HCT116 (cell line): ENCODE results near the gene GOLGA6L4. TPM values are rescaled to one million over a fixed set of nuclear protein-coding genes. Genes with fewer than 3 reads are reported as not detected.
"Not testable (repeated sequence)": the region's sequence is repeated elsewhere in the genome, so short reads cannot be mapped to it uniquely, and the experiment has no call there.

ENCODE experiments used
- ATAC-seq: fragments of 200-7000 bp; cut with Tn5 transposase; 2 replicates; pipeline ENCODE4 v1.9.1; 2020; ENCODE audit warnings: mild to moderate bottlenecking, moderate library complexity
- Bru-seq: library from RNA; stranded (reverse); fragments of 400-500 nt; gene quantifications from one replicate; lab custom pipeline; 2021; lab: Mats Ljungman, UMichigan
- BruChase-seq, 2 experiments: library from RNA; stranded (reverse); fragments of 400-500 nt; gene quantifications; one replicate each; lab custom pipeline; 2021; lab: Mats Ljungman, UMichigan
- BruUV-seq: library from RNA; stranded (reverse); fragments of 400-500 nt; replicated peaks from 2 replicates; lab custom pipeline; 2021; lab: Mats Ljungman, UMichigan
- CTCF ChIA-PET: fragments of 300-600 bp; sonication (Branson Sonifier 250); formaldehyde crosslinking; loops from one replicate; lab custom pipeline; 2021; ENCODE audit warnings: antibody characterized with exemption; lab: Charles Lee
- POLR2A ChIA-PET: fragments of 300-600, 350-600 bp; sonication (Branson Sonifier 250); formaldehyde crosslinking; loops from one replicate; lab custom pipeline; 2021; ENCODE audit warnings: antibody characterized with exemption; lab: Charles Lee
- RAD21 ChIA-PET, 2 experiments: fragments of 300-600 bp; sonication (Branson Sonifier 250); formaldehyde crosslinking; loops; one replicate each; lab custom pipeline; 2023; ENCODE audit warnings: low total read pairs in 2 of 2; ENCODE audit not compliant: uncharacterized antibody in 2 of 2, unreplicated experiment in 2 of 2, low non-redundant PET in 1 of 2; lab: Charles Lee
- DNase-seq: peaks from one replicate; pipeline ENCODE4 v3.0.0-alpha.2; 2010; ENCODE audit warnings: low read depth, low spot score
- H2AFZ ChIP-seq: fragments of 200-600 bp; shearing (Covaris generic), sonication (generic); 2 replicates; pipeline ENCODE4 v1.6.1; 2017; ENCODE audit warnings: low read depth, mixed run types, mixed read lengths, antibody characterized with exemption, low read length; ENCODE audit not compliant: poor library complexity, severe bottlenecking
- H3K27ac ChIP-seq: 2 replicates; pipeline ENCODE4 v1.5.1; 2012; ENCODE audit warnings: low read depth, low read length
- H3K27me3 ChIP-seq: fragments of 200-600 bp; sonication (generic); 2 replicates; pipeline ENCODE4 v1.6.1; 2016; ENCODE audit warnings: mixed run types, low read length, mixed read lengths; ENCODE audit not compliant: insufficient read depth
- H3K36me3 ChIP-seq, 2 experiments: fragments of 200-500 bp in 1 of 2; fragments of 200-600 bp in 1 of 2; sonication (Bioruptor generic) in 1 of 2; sonication (generic) in 1 of 2; 2 replicates each; pipeline versions ENCODE4 v1.5.1 to v1.6.1; 2014 to 2016; ENCODE audit warnings: low read length in 2 of 2, inconsistent platforms in 1 of 2, mixed read lengths in 1 of 2, mixed run types in 1 of 2; ENCODE audit not compliant: insufficient read depth in 2 of 2, control insufficient read depth in 1 of 2
- H3K4me1 ChIP-seq, 2 experiments: fragments of 200-600 bp in 1 of 2; sonication (generic) in 1 of 2; 2 replicates each; pipeline versions ENCODE4 v1.5.1 to v1.6.1; 2012 to 2017; ENCODE audit warnings: low read length in 2 of 2, inconsistent platforms in 1 of 2, mild to moderate bottlenecking in 1 of 2, mixed read lengths in 1 of 2, mixed run types in 1 of 2, moderate library complexity in 1 of 2; ENCODE audit not compliant: insufficient read depth in 2 of 2, control insufficient read depth in 1 of 2
- H3K4me2 ChIP-seq: fragments of 200-600 bp; sonication (generic); 2 replicates; pipeline ENCODE4 v1.6.1; 2017; ENCODE audit warnings: mixed run types, low read length, mixed read lengths
- H3K4me3 ChIP-seq, 2 experiments: fragments of 200-600 bp in 1 of 2; sonication (generic) in 1 of 2; replicated peaks in 1 of 2; 2 replicates each; pipeline ENCODE4 v1.5.1; 2011 to 2016; ENCODE audit warnings: low read length in 2 of 2, control low read depth in 1 of 2, low read depth in 1 of 2, mild to moderate bottlenecking in 1 of 2, mixed read lengths in 1 of 2, mixed run types in 1 of 2
- H3K79me2 ChIP-seq: fragments of 200-600 bp; sonication (generic); 2 replicates; pipeline ENCODE4 v1.6.1; 2017; ENCODE audit warnings: mild to moderate bottlenecking, mixed run types, low read length, moderate library complexity, mixed read lengths; ENCODE audit not compliant: insufficient read depth
- H3K9ac ChIP-seq: fragments of 200-600 bp; sonication (generic); 2 replicates; pipeline ENCODE4 v1.6.1; 2016; ENCODE audit warnings: low read length, mixed read lengths
- H3K9me2 ChIP-seq: fragments of 200-600 bp; sonication (generic), shearing (Covaris generic); 2 replicates; pipeline ENCODE4 v1.6.1; 2017; ENCODE audit warnings: mixed run types, mild to moderate bottlenecking, moderate library complexity; ENCODE audit not compliant: insufficient read depth
- H3K9me3 ChIP-seq, 2 experiments: fragments of 200-500 bp in 1 of 2; fragments of 200-600 bp in 1 of 2; sonication (Bioruptor generic) in 1 of 2; sonication (generic) in 1 of 2; 2 replicates each; pipeline ENCODE4 v1.6.1; 2014 to 2017; ENCODE audit warnings: low read length in 2 of 2, mixed read lengths in 2 of 2, inconsistent platforms in 1 of 2, low read depth in 1 of 2, mild to moderate bottlenecking in 1 of 2, mixed run types in 1 of 2, moderate library complexity in 1 of 2; ENCODE audit not compliant: control insufficient read depth in 1 of 2, insufficient read depth in 1 of 2
- H4K20me1 ChIP-seq: fragments of 200-600 bp; sonication (generic), shearing (Covaris generic); 2 replicates; pipeline ENCODE4 v1.6.1; 2017; ENCODE audit warnings: mixed run types, mild to moderate bottlenecking, moderate library complexity; ENCODE audit not compliant: insufficient read depth
- intact Hi-C: fragments of 100-400 bp; cut with micrococcal nuclease; formaldehyde crosslinking; loops from 2 replicates; pipeline ENCODE4 v1.10.0; 2022
- long read RNA-seq: library from polyadenylated mRNA; unstranded; transcript quantifications from one replicate; pipeline ENCODE4 v2.0.0, GENCODE V29; 2021; ENCODE audit not compliant: unreplicated experiment
- polyA plus RNA-seq: library from polyadenylated mRNA; unstranded; fragments of >200 nt; gene quantifications from 2 replicates; pipeline ENCODE4 v1.2.1, GENCODE V29; 2012; ENCODE audit warnings: missing spikeins
- total RNA-seq: library from RNA; stranded (reverse); gene quantifications from one replicate; pipeline ENCODE4 v1.2.1, GENCODE V29; 2021; ENCODE audit not compliant: unreplicated experiment

The GOLGA6L4 gene, protein sequence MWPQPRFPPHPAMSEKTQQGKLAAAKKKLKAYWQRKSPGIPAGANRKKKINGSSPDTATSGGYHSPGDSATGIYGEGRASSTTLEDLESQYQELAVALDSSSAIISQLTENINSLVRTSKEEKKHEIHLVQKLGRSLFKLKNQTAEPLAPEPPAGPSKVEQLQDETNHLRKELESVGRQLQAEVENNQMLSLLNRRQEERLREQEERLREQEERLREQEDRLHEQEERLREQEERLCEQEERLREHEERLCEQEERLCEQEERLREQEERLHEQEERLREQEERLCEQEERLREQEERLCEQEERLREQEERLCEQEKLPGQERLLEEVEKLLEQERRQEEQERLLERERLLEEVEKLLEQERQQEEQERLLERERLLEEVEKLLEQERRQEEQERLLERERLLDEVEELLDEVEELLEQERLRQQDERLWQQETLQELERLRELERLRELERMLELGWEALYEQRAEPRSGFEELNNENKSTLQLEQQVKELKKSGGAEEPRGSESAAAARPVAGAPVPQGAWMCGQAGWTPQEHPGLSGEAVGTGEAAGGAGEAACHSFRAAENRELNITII
- total RNA-seq (3.2 TPM), Bru-seq, nascent RNA (percentile 23 among the genes with signal in this experiment), BruChase-seq, experiment 1, labeled RNA remaining after a 6-hour chase (percentile 22 among the genes with signal in this experiment), BruChase-seq, experiment 2, labeled RNA remaining after a 2-hour chase (percentile 30 among the genes with signal in this experiment)
- polyA plus RNA-seq, result 1.2 and 1.3 TPM in 2 replicates
- long read RNA-seq, result 0 reads

DNA sequence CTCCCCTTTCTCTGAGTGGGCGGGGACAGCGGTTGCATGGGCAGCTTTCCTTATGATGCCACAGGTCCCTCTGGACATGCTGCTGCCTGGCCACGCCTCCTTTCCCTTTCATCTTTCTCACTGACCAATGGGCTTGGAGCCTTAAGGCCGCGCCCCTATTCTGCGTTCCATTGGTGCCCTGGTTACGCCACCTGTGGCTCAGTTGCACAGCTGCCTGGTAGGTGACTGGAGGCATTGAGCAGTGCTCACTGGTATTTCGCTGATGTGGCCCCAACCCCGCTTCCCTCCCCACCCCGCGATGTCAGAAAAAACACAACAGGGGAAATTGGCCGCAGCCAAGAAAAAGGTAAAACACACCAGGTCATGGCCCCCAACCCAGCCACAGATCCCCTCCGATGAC lies at the start of gene GOLGA6L4:
Gene GOLGA6L4 (plus strand): TSS at position 201 of the 400 bp plus-strand sequence. CDS start 62 bp downstream, at position 263.
- CTCF ChIA-PET, H4K20me1 ChIP-seq, DNase-seq, H3K79me2 ChIP-seq, RAD21 ChIA-PET, H2AFZ ChIP-seq, H3K36me3 ChIP-seq, H3K4me2 ChIP-seq, BruUV-seq, POLR2A ChIA-PET, intact Hi-C loops, H3K4me1 ChIP-seq, H3K27ac ChIP-seq, ATAC-seq, H3K9ac ChIP-seq, H3K9me3 ChIP-seq, H3K9me2 ChIP-seq, H3K4me3 ChIP-seq, H3K27me3 ChIP-seq: not testable (repeated sequence)

DNA sequence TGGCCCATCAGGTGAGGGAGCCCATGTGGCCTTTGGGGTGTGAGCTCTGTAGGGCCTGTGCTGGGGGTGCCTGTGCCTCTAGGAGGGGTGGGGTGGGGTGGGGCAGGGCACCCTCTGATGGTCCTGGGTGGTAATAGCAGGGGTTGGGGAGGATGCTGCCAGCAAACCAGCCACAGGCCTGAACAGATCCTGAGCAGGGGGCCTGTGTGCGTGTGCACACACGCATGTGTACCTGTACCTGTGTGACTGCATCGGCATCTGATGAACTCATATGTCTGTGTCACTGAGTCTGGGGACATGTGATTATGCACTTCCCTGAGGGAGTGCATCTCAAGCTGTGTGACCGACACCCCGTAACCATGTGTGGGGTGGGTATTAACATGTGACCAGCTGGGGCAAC lies 42.6 kb upstream of the GOLGA6L4 start:
- H3K9me2 ChIP-seq, BruUV-seq, H3K9ac ChIP-seq, H4K20me1 ChIP-seq, H2AFZ ChIP-seq, H3K4me3 ChIP-seq, H3K9me3 ChIP-seq, POLR2A ChIA-PET, DNase-seq, H3K36me3 ChIP-seq, H3K27me3 ChIP-seq, H3K4me2 ChIP-seq, RAD21 ChIA-PET, CTCF ChIA-PET, H3K27ac ChIP-seq, ATAC-seq, H3K79me2 ChIP-seq, intact Hi-C loops, H3K4me1 ChIP-seq: not testable (repeated sequence)

DNA sequence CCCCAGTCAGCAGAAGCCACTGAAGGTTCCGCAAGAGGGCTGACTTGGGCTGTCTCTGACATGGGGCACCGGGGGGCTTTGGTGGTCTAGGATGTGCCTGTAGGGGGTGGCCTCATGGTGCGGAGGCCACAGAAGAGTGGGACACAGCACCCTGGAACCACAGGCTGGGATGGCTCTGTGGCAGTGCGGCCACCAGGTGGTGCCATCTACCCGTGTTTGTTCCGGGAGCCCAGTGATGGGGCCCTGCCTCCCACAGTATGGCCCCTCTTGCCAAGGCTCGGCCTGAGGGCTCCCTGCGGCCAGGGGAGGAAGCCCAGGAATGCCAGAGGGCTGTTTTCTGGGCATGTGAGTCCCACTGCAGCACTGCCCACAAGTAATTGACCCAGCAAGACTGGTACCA lies 40.0 kb upstream of the GOLGA6L4 start:
- POLR2A ChIA-PET, H3K27me3 ChIP-seq: not testable (repeated sequence)

DNA sequence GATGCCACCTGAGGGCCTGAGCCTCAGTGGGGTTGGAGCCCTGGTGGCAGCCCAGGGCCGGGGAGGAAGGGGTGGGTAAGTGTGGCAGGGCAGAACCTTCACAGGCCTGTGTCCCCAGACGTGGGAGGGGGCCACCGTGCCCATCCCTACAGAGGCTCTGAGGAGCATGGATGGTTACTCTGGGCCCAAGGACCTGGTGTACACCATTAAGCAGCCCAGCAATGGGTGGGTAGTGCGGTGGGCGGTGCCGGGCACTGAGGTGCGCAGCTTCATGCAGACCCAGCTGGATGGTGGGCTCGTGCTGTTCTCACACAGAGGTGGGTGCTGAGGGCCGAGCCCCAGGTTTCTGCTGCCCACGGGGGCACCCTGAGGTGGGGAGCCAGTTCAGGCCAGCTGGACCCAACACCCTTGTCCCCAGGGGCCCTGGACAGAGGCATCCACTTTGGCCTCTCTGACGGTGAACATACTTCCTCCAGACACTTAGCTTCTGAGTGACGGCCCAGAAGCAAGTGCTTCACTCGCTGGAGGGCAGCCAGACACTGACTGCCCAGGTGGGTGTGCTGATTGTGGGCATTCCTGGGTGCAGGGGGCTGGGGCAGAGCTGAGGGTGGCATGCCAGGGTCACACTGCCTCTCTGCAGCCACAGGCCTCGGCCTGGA lies 38.9 kb upstream of the GOLGA6L4 start:
- H2AFZ ChIP-seq, intact Hi-C loops, H3K27ac ChIP-seq, RAD21 ChIA-PET, H3K4me1 ChIP-seq, H3K4me2 ChIP-seq, ATAC-seq, POLR2A ChIA-PET, H3K27me3 ChIP-seq, H4K20me1 ChIP-seq, H3K4me3 ChIP-seq, BruUV-seq, H3K9me2 ChIP-seq, H3K9me3 ChIP-seq, H3K79me2 ChIP-seq, CTCF ChIA-PET, DNase-seq, H3K36me3 ChIP-seq, H3K9ac ChIP-seq: not testable (repeated sequence)

More for the DNA sequence above, 40.0 kb upstream of the GOLGA6L4 start:
- H4K20me1 ChIP-seq, DNase-seq, H3K9me3 ChIP-seq, CTCF ChIA-PET, RAD21 ChIA-PET, H3K4me1 ChIP-seq, H3K4me3 ChIP-seq, H3K9me2 ChIP-seq, intact Hi-C loops, H3K4me2 ChIP-seq, H3K36me3 ChIP-seq, H3K79me2 ChIP-seq, H3K27ac ChIP-seq, BruUV-seq, H2AFZ ChIP-seq, H3K9ac ChIP-seq: not testable (repeated sequence)
- peak; percentile 94 for ATAC-seq
